Right kidney (tissue), 1 donor: ENCODE measurements around the gene SMAD3.
A peak's percentile ranks its signal among the peaks of the same experiment; 100 is the strongest.

Source experiments
- DNase-seq: peaks from one replicate; pipeline ENCODE4 v3.0.0-alpha.2; 2016

The SMAD3 gene

GRCh38 chr15:67125589-67126502 lies 60.4 kb downstream of the SMAD3 start:
- no peak for DNase-seq

GRCh38 chr15:67126551-67127330 lies 61.3 kb downstream of the SMAD3 start:
- no peak for DNase-seq

- DNase-seq: no peak
These were observed 61.9 kb downstream of the SMAD3 start for GRCh38 chr15:67127331-67127664.

- no peak for DNase-seq
These were observed 62.6 kb downstream of the SMAD3 start for GRCh38 chr15:67127965-67128364.

- DNase-seq: no peak
These were observed 64.8 kb downstream of the SMAD3 start for GRCh38 chr15:67130166-67130565.

GRCh38 chr15:67130673-67131601 lies 65.5 kb downstream of the SMAD3 start:
- no peak for DNase-seq

- DNase-seq: no peak
These were observed 66.9 kb downstream of the SMAD3 start for GRCh38 chr15:67132276-67132675.

GRCh38 chr15:67133026-67133425 lies 67.6 kb downstream of the SMAD3 start:
- no peak for DNase-seq

- no peak for DNase-seq
These were observed 68.3 kb downstream of the SMAD3 start for GRCh38 chr15:67133738-67134066.

GRCh38 chr15:67134067-67134838 lies 68.9 kb downstream of the SMAD3 start:
- DNase-seq: peak; percentile 57

- no peak for DNase-seq
These were observed 69.6 kb downstream of the SMAD3 start for GRCh38 chr15:67134871-67135492.

GRCh38 chr15:67135494-67135893 lies 70.1 kb downstream of the SMAD3 start:
- DNase-seq: no peak

- no peak for DNase-seq
These were observed 71.4 kb downstream of the SMAD3 start for GRCh38 chr15:67136802-67137201.

GRCh38 chr15:67137319-67137718 lies 71.9 kb downstream of the SMAD3 start:
- no peak for DNase-seq

- no peak for DNase-seq
These were observed 72.8 kb downstream of the SMAD3 start for GRCh38 chr15:67137951-67138848.

- no peak for DNase-seq
These were observed 73.8 kb downstream of the SMAD3 start for GRCh38 chr15:67138891-67139855.

GRCh38 chr15:67140078-67140833 lies 74.9 kb downstream of the SMAD3 start:
- no peak for DNase-seq

- no peak for DNase-seq
These were observed 76.8 kb downstream of the SMAD3 start for GRCh38 chr15:67142092-67142766.
